ENCODE data around the gene GID4. TPM values are rescaled to one million over a fixed set of nuclear protein-coding genes. Genes with fewer than 3 reads are reported as not detected.

GID4 gene
- total and polyA plus RNA-seq, 2 of the 4 experiments (the other 2 are of a cell fraction) = 3.9 to 5.6 TPM

GRCh38 chr17:17989618-17990017 lies 49.6 kb upstream of the GID4 start:
- POLR2A ChIA-PET (ENCODE audit: unreplicated experiment) = no interaction called here
- intact Hi-C loops (cut with micrococcal nuclease) = loop anchor here (5.0 kb wide), 1 partner anchor 38 kb away; no protein-coding TSS in a partner anchor

More at GRCh38 chr17:17989618-17990017, 49.6 kb upstream of the GID4 start:
- no peaks in the 10 kb centered on the region for H3K9me3 ChIP-seq (ENCODE audit: control insufficient read depth, insufficient read depth, low read length)
- CTCF ChIA-PET = no interaction called here
- H3K4me2 ChIP-seq (ENCODE audit: low read depth, low read length) = no peak overlapping the region
- H3K4me1 ChIP-seq (ENCODE audit: control insufficient read depth, insufficient read depth, low read length) = peaks cover 4% of the 10 kb centered on the region; the same call in 1 of the 2 replicates
- no peak overlapping the region for H3K14ac ChIP-seq (replicated peaks; ENCODE audit: low read depth, low read length)
- no peak overlapping the region for H2BK20ac ChIP-seq (ENCODE audit: low read depth, low read length)
- peaks cover 2% of the 10 kb centered on the region; the same call in 1 of the 2 replicates for H3K9me1 ChIP-seq (ENCODE audit: insufficient read depth, low read length)
- H3K4me3 ChIP-seq (ENCODE audit: insufficient read depth, low read depth, low read length) = no peak overlapping the region
- H2AK9ac ChIP-seq (replicated peaks; ENCODE audit: low read depth, low read length, poor library complexity) = no peak overlapping the region
- H4K91ac ChIP-seq (ENCODE audit: insufficient read depth, low read depth, low read length) = no peak overlapping the region
- no peak overlapping the region for H3K23ac ChIP-seq (ENCODE audit: low read depth, low read length)
- no peak overlapping the region for H3K4ac ChIP-seq (ENCODE audit: low read depth, low read length)
- no peak overlapping the region for H3K56ac ChIP-seq (ENCODE audit: extremely low read depth, insufficient read depth, low read length)
- in situ Hi-C loops (cut with MboI; ENCODE audit: low sequenced_read_pairs) (no loop called here), dilution Hi-C loops (cut with HindIII; ENCODE audit: low sequenced_read_pairs, unreplicated experiment) (no loop called here)
- H2BK15ac ChIP-seq (ENCODE audit: low read depth, low read length) = no peak overlapping the region
- no peak overlapping the region for H4K5ac ChIP-seq (ENCODE audit: low read depth, low read length)
- H3K18ac ChIP-seq (ENCODE audit: low read depth, low read length) = no peak overlapping the region
- no peak overlapping the region for H3K9ac ChIP-seq (ENCODE audit: low read depth, low read length)
- DNase-seq (no peak), ATAC-seq (ENCODE audit: low read depth) (no peak)
- H2AK5ac ChIP-seq (ENCODE audit: low read depth, low read length) = peak overlapping the region; percentile 67
- H3K79me1 ChIP-seq (ENCODE audit: low read depth in 1 of 2, low read length in 2 of 2) = no peaks in the 10 kb centered on the region
- no peak overlapping the region for H2BK120ac ChIP-seq (ENCODE audit: low read depth, low read length)
- no peak overlapping the region for H3K27ac ChIP-seq (ENCODE audit: insufficient read depth, low read length)
- no peak overlapping the region for H4K8ac ChIP-seq (ENCODE audit: low read depth in 2 of 2, low read length in 2 of 2)
- no peaks in the 10 kb centered on the region for H3K27me3 ChIP-seq (ENCODE audit: control insufficient read depth, insufficient read depth, low read length)
- H2AFZ ChIP-seq (replicated peaks; ENCODE audit: low read length, poor library complexity) = no peak overlapping the region
- no peaks in the 10 kb centered on the region for H3K36me3 ChIP-seq (ENCODE audit: control insufficient read depth, insufficient read depth, low read length)
- H2BK5ac ChIP-seq (ENCODE audit: low read depth, low read length, poor library complexity, severe bottlenecking) = no peak overlapping the region
- no TSS peak for BruUV-seq (replicated peaks)
- WGBS, 2 experiments (ENCODE audit: extremely low coverage in 2 of 2, insufficient read length in 1 of 2) = 93% methylated on average over 3 of the region's 10 CpGs; no CpG with 5 or more reads in 1 of the 2 experiments
- TF ChIP-seq ELK1 (IDR thresholded peaks at IDR 0.05; ENCODE audit: borderline replicate concordance, low read depth, low read length) (no peak), MAFK (IDR thresholded peaks at IDR 0.05; ENCODE audit: low read depth, low read length) (no peak), CHD1 (IDR thresholded peaks at IDR 0.05; ENCODE audit: low read depth, low read length) (no peak), POLR2A (IDR thresholded peaks at IDR 0.05; ENCODE audit: low read depth, low read length) (no peak), CTCF (conservative IDR thresholded peaks at IDR 0.05; ENCODE audit: low read depth, low read length) (no peak), RAD21 (IDR thresholded peaks at IDR 0.05; ENCODE audit: low read length) (no peak), BHLHE40 (IDR thresholded peaks at IDR 0.05; ENCODE audit: low read depth, low read length) (no peak), MXI1 (IDR thresholded peaks at IDR 0.05; ENCODE audit: borderline replicate concordance, low read depth, low read length) (no peak), RCOR1 (IDR thresholded peaks at IDR 0.05; ENCODE audit: insufficient replicate concordance, low read length) (no peak), FOS (IDR thresholded peaks at IDR 0.05; ENCODE audit: low read depth, low read length) (no peak), MAZ (IDR thresholded peaks at IDR 0.05; ENCODE audit: borderline replicate concordance, low read depth, low read length) (no peak), CEBPB (IDR thresholded peaks at IDR 0.05; ENCODE audit: low read depth, low read length) (no peak), SMC3 (IDR thresholded peaks at IDR 0.05; ENCODE audit: low read depth, low read length) (no peak), USF2 (IDR thresholded peaks at IDR 0.05; ENCODE audit: low read depth, low read length) (no peak), RFX5 (IDR thresholded peaks at IDR 0.05; ENCODE audit: low read depth, low read length) (no peak), NFE2L2 (IDR thresholded peaks at IDR 0.05; ENCODE audit: low read depth, low read length) (no peak)
- no peaks in the 10 kb centered on the region for H4K20me1 ChIP-seq (ENCODE audit: insufficient read depth, low read length)

Measured in IMR-90 (cell line).